GM19238 (cell line): ENCODE data around the gene MMEL1.
"Not testable (repeated sequence)": the region's sequence is repeated elsewhere in the genome, so short reads cannot be mapped to it uniquely, and the experiment has no call there.

Experiments
- DNase-seq: peaks from one replicate; pipeline ENCODE4 v3.0.0; 2011; ENCODE audit warnings: low spot score; ENCODE audit not compliant: insufficient read length

Gene MMEL1

DNA sequence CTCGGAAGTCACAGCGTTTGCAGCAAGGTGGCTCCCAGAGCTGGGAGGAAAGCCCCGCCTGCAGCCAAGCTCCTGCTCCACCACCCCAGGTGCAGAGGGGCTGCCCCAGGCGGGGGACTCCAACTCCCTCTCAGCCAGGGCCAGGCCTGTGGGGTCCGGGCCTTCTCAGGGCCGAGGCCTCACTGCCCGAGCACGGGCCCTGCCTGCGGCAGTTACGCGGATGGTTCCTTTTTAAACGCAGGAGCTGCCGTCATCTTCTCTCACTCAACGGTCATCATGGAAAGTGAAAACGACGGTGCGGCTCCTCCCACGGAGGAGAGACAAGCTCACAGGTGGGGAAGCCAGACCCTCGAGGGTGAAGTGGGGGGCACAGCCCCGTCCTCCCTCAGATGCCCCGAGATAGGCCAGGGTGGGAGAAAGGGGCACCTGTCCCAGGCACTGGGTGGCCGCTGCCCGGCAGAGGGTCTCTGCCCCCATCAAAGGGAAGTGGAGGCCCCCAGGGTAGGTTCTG is 55.2 kb downstream of the MMEL1 start:
- DNase-seq = not testable (repeated sequence)

GRCh38 chr1:2575801-2576663 is 56.8 kb downstream of the MMEL1 start:
- DNase-seq = no peak

DNA sequence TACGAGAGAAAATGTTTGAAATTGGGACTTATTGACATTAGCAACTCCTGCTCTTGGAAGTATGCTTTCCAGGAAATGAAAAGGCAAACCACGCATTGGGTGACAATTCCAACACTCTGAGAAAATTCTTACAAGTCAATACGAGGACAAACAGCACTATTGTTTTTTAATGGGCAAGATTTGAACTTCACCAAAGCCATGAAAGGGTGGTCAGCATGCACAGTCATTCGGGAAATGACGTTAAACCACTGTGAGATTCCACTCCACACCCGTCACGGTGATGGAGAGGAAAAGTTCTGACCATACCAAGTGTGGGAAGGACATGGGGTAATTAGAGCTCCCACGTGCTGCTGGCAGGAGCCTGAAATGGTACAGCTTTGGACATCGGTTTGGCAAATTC is 58.5 kb downstream of the MMEL1 start:
- no peak for DNase-seq

DNA sequence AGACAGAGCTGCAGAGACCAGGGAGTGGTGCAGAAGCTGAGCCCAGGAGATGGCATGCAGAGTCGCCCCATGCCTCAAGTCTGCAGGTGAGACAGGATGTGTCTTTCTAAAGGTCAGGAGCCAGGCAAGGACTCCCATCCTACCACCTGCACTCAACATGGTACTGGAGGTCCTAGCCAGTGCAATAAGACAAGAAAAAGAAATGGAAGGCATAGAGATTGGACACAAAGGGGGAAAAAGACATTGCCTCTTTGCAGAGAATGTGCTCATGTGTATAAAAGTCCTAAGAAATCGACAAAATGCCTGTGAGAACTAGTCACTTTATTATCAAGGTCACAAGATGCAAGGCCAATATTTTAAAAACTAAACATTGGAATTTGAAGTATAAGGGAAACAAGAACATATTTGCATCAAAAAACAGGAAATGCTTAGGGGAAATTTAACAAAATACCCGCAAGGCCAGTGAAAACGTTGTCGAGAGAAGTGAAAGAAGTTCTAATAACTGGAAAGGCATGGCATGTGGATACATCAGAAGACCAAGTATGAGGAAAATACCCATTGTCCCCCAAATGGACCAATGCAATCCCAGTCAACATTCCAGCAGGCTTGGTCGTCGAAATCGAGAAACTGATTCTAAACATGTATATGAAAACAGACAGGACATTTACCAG is 59.4 kb downstream of the MMEL1 start:
- no peak for DNase-seq

- no peak for DNase-seq
Measured at GRCh38 chr1:2571348-2571747, 61.5 kb downstream of the MMEL1 start.

GRCh38 chr1:2570332-2570731 is 62.5 kb downstream of the MMEL1 start:
- no peak for DNase-seq

DNA sequence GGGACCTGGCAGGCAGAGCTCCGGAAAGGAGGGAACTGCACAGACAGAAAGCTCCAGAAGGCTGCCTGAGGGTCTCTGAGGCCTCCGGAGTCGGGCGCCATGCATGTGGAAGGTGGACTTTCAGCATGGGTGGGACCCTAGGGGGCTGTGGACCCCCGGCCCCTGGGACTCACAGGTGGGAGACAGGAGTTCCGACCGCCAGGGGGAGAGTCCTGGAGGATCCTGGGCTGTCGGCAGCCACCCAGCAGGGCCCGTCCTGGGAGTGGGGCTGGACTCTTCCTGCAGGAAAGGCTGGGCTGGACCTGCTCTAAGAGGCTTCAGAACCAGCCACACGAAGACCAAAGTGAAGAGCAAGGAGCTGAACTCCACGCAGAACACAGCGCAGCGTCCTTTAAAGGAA is 63.1 kb downstream of the MMEL1 start:
- DNase-seq = not testable (repeated sequence)

DNA sequence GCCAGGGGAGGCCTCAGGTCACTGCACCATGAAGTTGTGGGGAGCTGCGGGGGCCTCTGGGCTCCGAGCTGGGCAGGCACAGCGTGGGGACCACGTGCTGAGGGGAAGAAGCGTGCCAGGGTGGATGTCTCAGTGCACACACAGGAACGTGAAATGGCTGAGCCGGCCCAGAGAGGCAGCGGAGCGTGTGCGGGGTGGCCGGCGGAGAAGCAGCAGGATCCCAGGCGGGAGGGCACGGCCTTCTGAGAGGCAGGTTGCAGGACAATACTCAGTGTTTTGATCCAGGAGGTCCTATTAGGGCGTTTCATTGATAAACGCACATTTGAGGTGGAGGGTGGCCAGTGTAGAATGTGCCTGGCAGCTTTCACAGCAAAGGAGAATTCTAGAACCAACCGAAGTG is 63.8 kb downstream of the MMEL1 start:
- DNase-seq = no peak

GRCh38 chr1:2568187-2568816 is 64.5 kb downstream of the MMEL1 start:
- not testable (repeated sequence) for DNase-seq

DNA sequence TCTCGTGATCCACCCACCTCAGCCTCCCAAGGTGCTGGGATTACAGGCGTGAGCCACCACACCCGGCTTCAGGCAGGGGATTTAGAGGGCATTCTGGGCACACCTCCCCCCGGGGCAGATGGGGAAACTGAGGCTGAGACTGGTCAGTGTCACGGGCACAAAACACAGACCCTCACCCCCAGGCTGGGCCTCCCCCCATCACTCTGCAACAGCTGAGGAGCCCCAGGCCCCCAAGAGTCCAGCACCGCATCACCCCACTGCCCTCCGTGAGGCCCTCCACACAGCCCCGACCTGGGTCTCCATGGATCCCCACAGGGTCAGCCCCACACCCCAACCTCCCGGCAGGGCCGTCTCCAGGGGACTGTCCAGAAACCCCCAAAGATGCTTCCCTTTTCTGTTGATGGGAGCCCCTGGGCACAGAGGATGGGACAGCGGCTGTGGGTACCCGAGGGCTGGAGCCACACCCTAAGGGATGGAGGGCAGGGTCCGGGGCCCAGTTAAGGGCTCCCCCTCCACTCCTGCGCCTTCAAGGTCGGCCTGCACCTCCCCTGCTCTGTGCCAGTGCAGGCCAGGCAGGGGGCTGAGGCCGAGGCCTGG is 65.6 kb downstream of the MMEL1 start:
- DNase-seq = no peak

GRCh38 chr1:2566101-2567045 is 66.4 kb downstream of the MMEL1 start:
- no peak for DNase-seq

DNA sequence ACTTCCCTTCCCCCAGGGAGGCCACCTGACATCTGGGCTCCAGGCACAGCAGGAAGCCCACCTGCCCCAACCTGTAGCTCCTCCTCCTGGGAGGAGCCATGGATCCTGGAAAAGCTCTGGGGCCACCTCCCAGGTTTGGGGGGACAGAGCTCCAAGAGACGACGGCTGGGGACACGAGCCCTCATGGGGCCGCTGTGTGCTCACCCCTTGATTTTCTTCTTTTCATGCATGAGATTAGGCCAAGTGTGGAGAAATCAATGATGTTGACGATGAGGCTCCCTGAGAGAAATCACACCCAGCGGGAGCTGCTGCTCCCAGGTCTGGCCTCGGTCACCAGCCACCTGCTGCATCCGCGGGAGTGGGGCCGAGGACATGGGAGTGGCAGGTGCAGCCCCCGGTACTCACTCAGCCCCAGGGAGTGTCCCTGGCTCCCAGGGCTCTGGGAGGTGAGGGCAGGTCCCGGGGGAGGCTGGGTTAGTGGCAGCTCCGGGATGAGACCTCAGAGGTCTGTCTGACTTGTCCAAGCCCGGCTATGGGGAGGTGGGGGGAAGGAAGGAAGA is 67.9 kb downstream of the MMEL1 start:
- no peak for DNase-seq

GRCh38 chr1:2564006-2564814 is 68.6 kb downstream of the MMEL1 start:
- DNase-seq = no peak

DNA sequence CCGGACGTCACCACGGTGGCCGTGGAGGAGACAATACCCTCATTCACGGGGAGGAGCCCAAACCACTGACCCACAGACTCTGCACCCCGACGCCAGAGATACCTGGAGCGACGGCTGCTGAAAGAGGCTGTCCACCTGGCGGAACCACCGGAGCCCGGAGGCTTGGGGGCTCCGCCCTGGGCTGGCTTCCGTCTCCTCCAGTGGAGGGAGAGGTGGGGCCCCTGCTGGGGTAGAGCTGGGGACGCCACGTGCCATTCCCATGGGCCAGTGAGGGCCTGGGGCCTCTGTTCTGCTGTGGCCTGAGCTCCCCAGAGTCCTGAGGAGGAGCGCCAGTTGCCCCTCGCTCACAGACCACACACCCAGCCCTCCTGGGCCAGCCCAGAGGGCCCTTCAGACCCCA is 69.6 kb downstream of the MMEL1 start:
- no peak for DNase-seq

- DNase-seq = no peak
Measured at GRCh38 chr1:2561898-2562895, 70.6 kb downstream of the MMEL1 start.

DNA sequence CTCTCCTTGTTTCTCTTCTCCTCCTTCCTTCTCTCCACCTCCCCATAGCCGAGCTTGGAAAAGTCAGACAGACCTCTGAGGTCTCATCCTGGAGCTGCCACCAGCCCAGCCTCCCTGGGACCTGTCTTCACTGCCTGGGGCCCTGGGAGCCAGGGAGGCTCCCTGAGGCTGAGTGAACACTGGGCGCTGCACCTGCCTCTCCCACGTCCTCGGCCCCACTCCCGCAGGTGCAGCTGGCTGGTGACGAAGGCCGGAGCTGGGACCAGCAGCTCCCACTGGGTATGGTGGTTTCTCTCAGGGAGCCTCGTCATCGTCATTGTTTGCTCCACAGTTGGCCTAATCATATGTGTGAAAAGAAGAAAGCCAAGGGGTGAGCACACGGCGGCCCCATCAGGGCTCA is 71.4 kb downstream of the MMEL1 start:
- no peak for DNase-seq

GRCh38 chr1:2560299-2561073 is 72.3 kb downstream of the MMEL1 start:
- no peak for DNase-seq
